ENCODE results near the gene CCNJ. TPM values are rescaled to one million over a fixed set of nuclear protein-coding genes. Genes with fewer than 3 reads are reported as not detected.
A peak's percentile ranks its signal among the peaks of the same experiment; 100 is the strongest.

The CCNJ gene
- total and polyA plus RNA-seq, 9 of the 15 experiments (the other 6 are each of a cell fraction or from before 2014, with no cell fraction given): 0.69 to 15.7 (median 9.2) TPM

- intact Hi-C loops (cut with micrococcal nuclease) (no loop called here), in situ Hi-C loops (cut with MboI) (no loop called here)
- CTCF ChIA-PET (ENCODE audit: low intra/inter-chr PET ratio): no interaction called here
- no peaks in the 10 kb centered on the region for H3K79me2 ChIP-seq (ENCODE audit: control insufficient read depth, insufficient read depth, low read length)
- BruUV-seq (replicated peaks): no TSS peak
- H3K4me2 ChIP-seq (ENCODE audit: insufficient read depth, low read length): no peak overlapping the region
- H3K36me3 ChIP-seq (ENCODE audit: control insufficient read depth, insufficient read depth, low read length): no peaks in the 10 kb centered on the region
- H4K20me1 ChIP-seq (replicated peaks; ENCODE audit: control insufficient read depth, insufficient read depth, low read length): no peaks in the 10 kb centered on the region
- H3K9ac ChIP-seq (ENCODE audit: insufficient read depth in 1 of 2, low read depth in 2 of 2, low read length in 2 of 2): no peak overlapping the region
- H3K9me3 ChIP-seq (replicated peaks; ENCODE audit: control insufficient read depth, insufficient read depth, low read depth, low read length): no peaks in the 10 kb centered on the region
- ATAC-seq (no peak), DNase-seq (ENCODE audit: extremely low read depth in 1 of 4, low spot score in 3 of 4) (no peak), FAIRE-seq (no peak)
- TF ChIP-seq AFF1 (IDR thresholded peaks at IDR 0.05; ENCODE audit: low read depth in 1 of 2, partially characterized antibody in 2 of 2) (no peak), NFIX (CRISPR knock-in tag; IDR thresholded peaks at IDR 0.05; ENCODE audit: low read depth) (peak; percentile 46; the same call in 1 of the 2 replicates), ZNF143 (CRISPR knock-in tag; IDR thresholded peaks at IDR 0.05) (no peak), SIN3A (IDR thresholded peaks at IDR 0.05; ENCODE audit: borderline replicate concordance in 2 of 2, control insufficient read depth in 1 of 2, low read depth in 2 of 2, low read length in 2 of 2) (no peak), NFIC (IDR thresholded peaks at IDR 0.05) (peak; percentile 89), SRSF7 (optimal IDR thresholded peaks at IDR 0.05; ENCODE audit: low read depth, low read length) (no peak)
- 27% methylated on average over 2 of the region's 2 CpGs for WGBS (ENCODE audit: insufficient coverage, low coverage, missing lambda C conversion rate)
- H3K9me1 ChIP-seq (ENCODE audit: control insufficient read depth, insufficient read depth, low read length): peaks cover 3% of the 10 kb centered on the region
- H3K4me1 ChIP-seq (replicated peaks in 1 of 2; ENCODE audit: control insufficient read depth in 2 of 2, insufficient read depth in 2 of 2, low read length in 2 of 2): peaks cover 8 to 34% of the 10 kb centered on the region in 2 experiments; a peak in 4 of 5 replicates
- no peak overlapping the region for H3K4me3 ChIP-seq
- no peaks in the 10 kb centered on the region for H3K27me3 ChIP-seq (ENCODE audit: control insufficient read depth in 2 of 2, insufficient read depth in 2 of 2, low read length in 2 of 2)
- POLR2A ChIA-PET: interaction anchor here (0.6 to 1.8 kb wide), 4 partner anchors 10 to 61 kb away, joined by 3 to 7 read pairs (median 5); partner anchors contain the start of gene ZNF518A
- no peak overlapping the region for H3K27ac ChIP-seq (ENCODE audit: extremely low read depth, low read depth, low read length)
- H2AFZ ChIP-seq (ENCODE audit: low read depth, low read length): no peak overlapping the region
These were observed 32.6 kb downstream of the CCNJ start for GRCh38 chr10:96075977-96076376.

All from K562 (cell line).